Large intestine (tissue), 12 donors: ENCODE measurements around the gene BCL2L15. TPM values are rescaled to one million over a fixed set of nuclear protein-coding genes. Genes with fewer than 3 reads are reported as not detected.

Source experiments
- DNase-seq, 2 donors: peaks; one replicate each; pipeline versions ENCODE4 v3.0.0 to v3.0.0-alpha.2; 2013
- H3K27ac ChIP-seq: one replicate; pipeline ENCODE4 v1.5.1; 2013; ENCODE audit warnings: low read length
- H3K27me3 ChIP-seq: 2 replicates; pipeline ENCODE4 v1.6.1; 2013; ENCODE audit warnings: low read length; ENCODE audit not compliant: control insufficient read depth, insufficient read depth
- H3K36me3 ChIP-seq: 2 replicates; pipeline ENCODE4 v1.6.1; 2013; ENCODE audit warnings: low read length; ENCODE audit not compliant: control insufficient read depth, insufficient read depth
- H3K4me1 ChIP-seq: one replicate; pipeline ENCODE4 v1.6.1; 2013; ENCODE audit warnings: low read length; ENCODE audit not compliant: control insufficient read depth, insufficient read depth
- H3K4me3 ChIP-seq: one replicate; pipeline ENCODE4 v1.5.1; 2013; ENCODE audit warnings: low read length
- H3K9me3 ChIP-seq: one replicate; pipeline ENCODE4 v1.6.1; 2013; ENCODE audit warnings: mild to moderate bottlenecking, low read depth, low read length, moderate library complexity; ENCODE audit not compliant: control insufficient read depth
- WGBS: methylation state at CpG from one replicate; pipeline ENCODE4 v1.1.5; 2013; ENCODE audit warnings: low lambda C conversion rate; ENCODE audit not compliant: insufficient coverage; 5-methylcytosine and 5-hydroxymethylcytosine counted together
- long read RNA-seq, 11 donors: transcript quantifications; one replicate each; lab custom pipeline, GENCODE V29; 2026
- polyA plus RNA-seq: library from polyadenylated mRNA; unstranded; fragments of 120-200 nt; gene quantifications from one replicate; pipeline ENCODE4 v1.2.1, GENCODE V29; 2013

BCL2L15 gene
- polyA plus RNA-seq: 22.8 TPM
- long read RNA-seq, donor 1, partial matches to known transcripts: 0 of 4 reads
- long read RNA-seq, donor 1, other reads (novel, unspliced or antisense): 0 of 4 reads
- long read RNA-seq, donor 2, full-length matches to known transcripts: 10 of 10 reads
- long read RNA-seq, donor 2, partial matches to known transcripts: 0 of 10 reads
- long read RNA-seq, donor 2, other reads (novel, unspliced or antisense): 0 of 10 reads
- long read RNA-seq, donor 3: 0 reads
- long read RNA-seq, donor 4, partial matches to known transcripts: 0 of 1 reads
- long read RNA-seq, donor 4, other reads (novel, unspliced or antisense): 0 of 1 reads
- long read RNA-seq, donor 5: 0 reads
- long read RNA-seq, donor 6, full-length matches to known transcripts: 8 of 8 reads
- long read RNA-seq, donor 6, partial matches to known transcripts: 0 of 8 reads
- long read RNA-seq, donor 6, other reads (novel, unspliced or antisense): 0 of 8 reads
- long read RNA-seq, donor 7, full-length matches to known transcripts: 5 of 5 reads
- long read RNA-seq, donor 7, partial matches to known transcripts: 0 of 5 reads
- long read RNA-seq, donor 7, other reads (novel, unspliced or antisense): 0 of 5 reads
- long read RNA-seq, donor 8, full-length matches to known transcripts: 12 of 12 reads
- long read RNA-seq, donor 8, partial matches to known transcripts: 0 of 12 reads
- long read RNA-seq, donor 8, other reads (novel, unspliced or antisense): 0 of 12 reads
- long read RNA-seq, donor 9, transcript BCL2L15-202 (4 exons, 1,084 nt): major isoform, 9 of 12 reads
- long read RNA-seq, donor 9, partial matches to known transcripts: 0 of 12 reads
- long read RNA-seq, donor 9, other reads (novel, unspliced or antisense): 0 of 12 reads
- long read RNA-seq, donor 10, transcript BCL2L15-202 (4 exons, 1,084 nt): major isoform, 6 of 9 reads
- long read RNA-seq, donor 10, partial matches to known transcripts: 0 of 9 reads
- long read RNA-seq, donor 10, other reads (novel, unspliced or antisense): 0 of 9 reads
- long read RNA-seq, donor 11, full-length matches to known transcripts: 10 of 10 reads
- long read RNA-seq, donor 11, partial matches to known transcripts: 0 of 10 reads
- long read RNA-seq, donor 11, other reads (novel, unspliced or antisense): 0 of 10 reads

DNA sequence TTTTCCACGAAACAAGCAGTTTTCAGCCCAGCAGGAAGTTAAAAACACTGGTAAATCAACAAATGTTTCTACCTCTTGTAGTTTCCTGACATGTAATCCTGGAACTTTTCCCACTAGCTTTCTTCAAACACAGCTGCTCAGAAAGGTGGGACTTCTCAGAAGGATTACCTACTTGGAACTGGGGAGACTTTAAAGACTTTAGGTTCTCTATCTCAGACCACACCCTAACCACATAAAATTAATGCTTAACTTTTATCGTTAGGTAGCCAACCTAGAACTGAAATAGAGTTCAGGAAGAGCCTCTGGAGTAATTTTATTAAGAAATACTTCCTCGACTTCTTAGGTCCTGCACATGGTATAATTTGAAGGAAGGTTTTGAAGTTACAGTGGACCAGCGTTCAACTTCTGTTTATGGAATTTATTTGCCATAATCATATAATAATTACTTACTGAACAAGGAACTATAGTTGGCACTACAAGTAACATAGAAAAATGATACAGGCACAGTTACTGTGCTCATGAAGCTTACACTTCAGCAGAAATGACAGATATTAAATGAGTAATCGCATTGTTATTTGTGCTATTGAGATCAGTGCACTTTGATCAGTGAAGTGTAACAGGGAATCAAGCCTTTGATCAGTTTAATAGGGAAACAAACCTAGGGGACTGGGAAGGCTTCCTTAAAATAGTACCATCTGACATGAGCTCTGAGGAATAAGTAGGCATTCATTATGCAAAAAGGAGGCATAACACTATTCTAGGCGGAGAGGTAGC, at the start of gene BCL2L15:
Gene BCL2L15, minus strand, starts transcription at position 180 of the 774 bp plus-strand sequence. CDS start 206 bp downstream, outside the sequence.
- Histone ChIP-seq H3K4me3 (peak within 1 kb of the TSS; percentile 41), H3K9me3 (no peaks in the 10 kb centered on the region), H3K27me3 (no peaks in the 10 kb centered on the region), H3K27ac (peak within 1 kb of the TSS; percentile 75), H3K36me3 (no peaks in the 10 kb centered on the region), H3K4me1 (peaks cover 8% of the 10 kb centered on the region)
- DNase-seq: peak; percentile 41 to 83
- WGBS: 53% methylated on average over 3 of the region's 6 CpGs

DNA sequence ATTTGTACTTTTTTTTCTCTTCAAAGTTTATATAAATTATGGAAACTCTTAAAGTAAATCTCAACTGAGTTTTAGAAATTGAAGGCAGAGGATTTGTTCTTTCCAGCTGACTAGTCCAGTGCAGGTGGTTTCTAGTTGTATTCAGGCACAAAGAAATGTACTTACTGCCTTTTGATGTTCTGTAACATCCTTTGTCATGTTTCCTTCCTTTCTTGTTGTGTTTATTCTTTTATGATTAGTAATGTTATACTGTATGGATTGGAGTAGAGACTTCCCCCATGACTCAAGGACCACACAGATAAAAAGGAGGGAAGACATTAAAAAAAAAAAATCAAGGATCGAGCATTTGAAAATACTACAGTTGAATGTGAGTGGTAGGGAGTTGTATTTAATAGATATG, 49.8 kb upstream of the BCL2L15 start:
- DNase-seq: no peak
- Histone ChIP-seq H3K9me3 (no peaks in the 10 kb centered on the region), H3K36me3 (peaks cover 16% of the 10 kb centered on the region), H3K4me1 (no peaks in the 10 kb centered on the region), H3K27ac (no peak overlapping the region), H3K4me3 (no peak overlapping the region), H3K27me3 (no peaks in the 10 kb centered on the region)
- WGBS: 88% methylated on average over 1 of the region's 1 CpG

DNA sequence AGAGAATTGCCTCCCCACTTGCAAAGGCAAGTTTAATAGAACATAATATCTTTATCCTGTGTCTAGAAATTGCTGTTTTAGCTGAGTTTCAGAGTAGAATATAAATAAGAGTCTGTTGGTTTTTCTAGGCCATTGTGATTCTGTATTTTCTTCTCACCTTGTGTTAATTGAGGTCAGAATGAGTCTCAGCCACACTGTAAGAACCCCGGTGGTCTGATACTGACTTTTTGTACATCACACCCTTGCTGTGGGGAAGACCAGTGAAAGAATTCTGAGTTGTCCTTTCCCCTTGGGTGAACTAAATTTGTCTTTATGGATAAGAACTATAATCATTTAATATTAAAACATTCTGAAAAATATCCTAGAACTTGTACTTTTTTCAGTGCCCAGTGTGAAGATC, 48.6 kb upstream of the BCL2L15 start:
- H3K36me3 ChIP-seq: peaks cover 9% of the 10 kb centered on the region
- no CpG with 5 or more reads among the region's 1 CpG for WGBS
- H3K27ac ChIP-seq: no peak overlapping the region
- no peaks in the 10 kb centered on the region for H3K9me3 ChIP-seq
- H3K27me3 ChIP-seq: no peaks in the 10 kb centered on the region
- DNase-seq: no peak
- no peak overlapping the region for H3K4me3 ChIP-seq
- H3K4me1 ChIP-seq: peaks cover 6% of the 10 kb centered on the region

DNA sequence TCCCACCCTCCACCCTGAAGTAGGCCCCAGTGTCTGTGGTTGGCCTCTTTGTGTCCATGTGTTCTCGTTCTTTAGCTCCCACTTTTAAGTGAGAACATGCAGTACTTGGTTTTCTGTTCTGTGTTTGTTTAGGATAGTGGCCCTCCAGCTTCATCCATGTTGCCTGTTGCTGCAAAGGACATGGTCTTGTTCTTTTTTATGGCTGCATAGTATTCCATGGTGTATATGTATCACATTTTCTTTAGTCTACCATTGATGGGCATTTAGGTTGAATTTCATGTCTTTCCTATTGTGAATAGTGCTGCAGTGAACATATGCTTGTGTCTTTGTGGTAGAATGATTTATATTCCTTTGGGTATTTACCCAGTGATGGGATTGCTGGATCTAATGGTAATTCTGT, 47.8 kb upstream of the BCL2L15 start:
- Histone ChIP-seq H3K27ac (no peak overlapping the region), H3K4me3 (no peak overlapping the region), H3K27me3 (no peaks in the 10 kb centered on the region), H3K36me3 (peaks cover under 1% of the 10 kb centered on the region), H3K4me1 (peaks cover 6% of the 10 kb centered on the region), H3K9me3 (no peaks in the 10 kb centered on the region)
- no peak for DNase-seq
- WGBS: no CpG with 5 or more reads among the region's 1 CpG

DNA sequence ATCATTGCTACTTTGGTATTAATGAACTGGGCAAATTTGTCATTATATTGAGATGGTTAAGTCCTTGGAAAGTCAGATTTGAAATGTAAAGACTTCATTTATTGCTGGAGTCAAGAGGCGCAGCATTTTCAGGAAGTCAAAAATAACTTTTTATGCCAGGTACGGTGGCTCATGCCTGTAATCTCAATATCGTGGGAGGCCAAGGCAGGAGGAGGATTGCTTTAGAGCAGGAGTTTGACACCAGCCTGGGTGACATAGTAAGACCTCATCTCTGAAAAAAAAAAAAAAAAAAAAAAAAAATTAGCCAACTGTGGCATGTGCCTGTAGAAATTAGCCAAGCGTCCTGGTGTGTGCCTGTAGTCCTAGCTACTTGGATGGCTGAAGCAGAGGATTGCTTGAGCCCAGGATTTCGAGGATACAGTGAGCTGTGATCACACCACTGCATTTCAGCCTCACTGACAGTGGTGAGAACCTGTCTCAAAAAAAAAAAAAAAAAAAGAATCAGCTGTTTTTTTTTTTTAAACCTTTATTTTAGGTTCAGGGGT, 47.2 kb upstream of the BCL2L15 start:
- Histone ChIP-seq H3K4me1 (peaks cover 6% of the 10 kb centered on the region), H3K36me3 (no peaks in the 10 kb centered on the region), H3K9me3 (no peaks in the 10 kb centered on the region), H3K27ac (no peak overlapping the region), H3K27me3 (no peaks in the 10 kb centered on the region), H3K4me3 (no peak overlapping the region)
- no peak for DNase-seq
- WGBS: no CpG with 5 or more reads among the region's 5 CpGs

DNA sequence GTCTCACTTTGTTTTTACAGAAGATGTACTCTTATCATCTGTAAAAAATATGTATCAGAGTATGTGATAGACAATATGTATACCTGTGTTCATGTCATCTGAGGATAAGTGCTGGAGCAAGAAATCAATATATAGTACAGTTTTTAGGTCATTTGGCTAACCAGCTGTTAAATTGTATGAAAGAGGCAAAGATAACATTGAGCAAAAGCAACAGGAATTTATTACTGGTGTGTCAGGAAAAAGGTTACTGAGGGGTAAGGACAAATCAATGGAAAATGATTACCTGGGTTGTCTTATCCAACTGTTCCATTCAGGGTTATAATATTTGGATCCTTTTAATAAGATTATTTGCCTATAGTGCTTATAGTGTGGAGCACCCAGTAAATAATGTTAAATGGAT, 46.6 kb upstream of the BCL2L15 start:
- Histone ChIP-seq H3K4me1 (peaks cover 6% of the 10 kb centered on the region), H3K9me3 (no peaks in the 10 kb centered on the region), H3K36me3 (no peaks in the 10 kb centered on the region), H3K4me3 (no peak overlapping the region), H3K27me3 (no peaks in the 10 kb centered on the region), H3K27ac (no peak overlapping the region)
- DNase-seq: no peak

DNA sequence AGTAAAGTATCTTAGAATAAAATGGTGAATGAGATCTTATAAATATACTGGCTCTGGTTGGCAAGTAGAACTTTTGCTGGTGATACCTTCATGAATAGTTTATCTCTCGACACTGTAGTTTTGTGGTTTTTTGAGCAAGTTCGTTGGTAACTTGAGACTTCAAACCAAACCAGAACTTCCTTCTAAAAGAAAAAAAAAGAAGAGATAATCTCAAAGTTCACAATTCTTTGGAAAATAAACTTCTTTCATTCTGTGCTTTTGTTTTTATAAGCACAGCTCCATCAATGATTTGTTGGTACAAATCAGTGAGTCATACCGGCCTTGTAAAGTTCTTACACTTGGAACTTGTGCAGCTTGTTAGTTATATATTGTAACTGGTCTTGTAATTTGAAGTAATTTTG, 44.1 kb upstream of the BCL2L15 start:
- Histone ChIP-seq H3K4me3 (no peak overlapping the region), H3K4me1 (peaks cover 6% of the 10 kb centered on the region), H3K36me3 (no peaks in the 10 kb centered on the region), H3K27ac (no peak overlapping the region), H3K9me3 (no peaks in the 10 kb centered on the region), H3K27me3 (no peaks in the 10 kb centered on the region)
- peak in 1 of 2 donors; percentile 44 for DNase-seq
- WGBS: no CpG with 5 or more reads among the region's 3 CpGs

DNA sequence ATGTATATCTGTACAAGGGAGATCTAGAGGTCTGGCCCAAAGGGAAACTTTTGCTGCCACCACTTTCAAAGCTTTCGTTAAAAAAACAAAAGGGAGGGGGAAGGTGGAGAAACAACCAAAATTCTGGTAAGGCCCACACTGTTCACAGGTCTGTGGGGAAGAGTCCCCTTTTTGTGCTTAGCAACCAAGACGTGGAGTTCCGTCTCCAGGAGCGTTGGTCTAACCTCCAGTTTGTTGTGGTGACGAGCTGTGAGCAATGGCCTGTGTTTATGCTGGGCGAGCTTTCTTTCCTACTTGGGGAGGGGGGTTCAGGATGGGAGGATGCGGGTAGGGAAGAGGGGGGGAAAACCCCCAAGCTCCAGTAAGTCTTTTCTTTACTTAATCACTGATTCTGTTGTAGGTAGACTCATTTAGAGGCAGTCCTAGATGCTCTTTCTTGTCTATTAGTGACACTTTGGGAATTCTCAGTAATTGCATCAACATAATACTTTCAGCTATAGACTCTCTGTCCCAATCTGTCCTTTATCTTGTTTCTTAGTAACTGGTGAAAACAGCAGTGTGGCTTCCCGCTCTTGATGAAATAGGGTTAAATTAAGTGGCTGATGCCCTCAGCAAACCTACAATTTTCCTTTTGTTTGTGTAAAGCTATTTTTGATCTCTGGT, 43.2 kb upstream of the BCL2L15 start:
- 17% methylated on average over 1 of the region's 8 CpGs for WGBS
- no peaks in the 10 kb centered on the region for H3K9me3 ChIP-seq
- H3K4me3 ChIP-seq: peak overlapping the region; percentile 87
- H3K4me1 ChIP-seq: peaks cover 6% of the 10 kb centered on the region
- H3K27ac ChIP-seq: peak overlapping the region; percentile 89
- H3K27me3 ChIP-seq: no peaks in the 10 kb centered on the region
- H3K36me3 ChIP-seq: no peaks in the 10 kb centered on the region
- peak; percentile 65 to 78 for DNase-seq

DNA sequence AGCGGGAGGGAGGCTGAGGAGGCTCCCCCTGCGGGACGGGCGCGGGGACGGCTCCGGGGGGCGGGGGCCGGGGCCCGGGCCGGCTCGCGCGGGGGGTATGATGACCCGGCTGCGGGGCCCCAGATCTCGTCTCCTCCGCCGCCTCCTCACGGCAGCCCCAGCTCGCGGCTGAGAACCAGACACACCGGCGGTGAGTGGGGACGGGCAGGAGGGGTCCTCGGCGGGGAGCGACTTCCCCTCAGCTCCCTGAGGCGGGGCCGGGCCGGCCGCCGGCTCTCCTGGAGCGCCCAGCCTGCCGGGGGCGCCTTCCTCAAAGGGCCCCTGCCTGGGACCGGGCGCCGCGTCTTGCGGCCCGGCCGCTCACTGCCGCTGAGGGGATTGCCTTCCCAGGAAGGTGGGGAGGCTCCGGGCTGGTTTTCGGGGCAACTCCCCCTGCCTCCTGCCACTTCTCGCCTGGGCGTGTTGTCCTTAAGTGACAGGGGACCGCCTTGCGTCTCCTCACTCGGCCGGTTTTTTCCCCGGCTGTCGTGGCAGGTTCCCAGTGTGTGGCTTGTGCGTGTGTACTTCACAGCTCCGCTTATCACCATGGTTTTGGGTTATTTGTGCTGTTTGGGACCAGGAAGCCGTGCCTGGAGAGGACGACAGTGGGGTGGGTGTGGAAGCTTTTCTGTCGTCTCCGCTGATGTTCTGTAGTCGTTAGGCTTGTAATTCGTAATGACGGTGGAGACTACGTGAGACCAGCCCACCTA, 42.5 kb upstream of the BCL2L15 start:
- 0% methylated on average over 1 of the region's 64 CpGs for WGBS
- H3K4me3 ChIP-seq: peak overlapping the region; percentile 87
- H3K27ac ChIP-seq: peak overlapping the region; percentile 89
- no peaks in the 10 kb centered on the region for H3K27me3 ChIP-seq
- H3K9me3 ChIP-seq: no peaks in the 10 kb centered on the region
- no peaks in the 10 kb centered on the region for H3K36me3 ChIP-seq
- DNase-seq: peak; percentile 38 to 78
- peaks cover 6% of the 10 kb centered on the region for H3K4me1 ChIP-seq
